NCI-H2107 treated with DMSO at 0.1 percent for 48 hours (cell line): Measurements from ENCODE around the gene BRINP3.

Experiments
- DNase-seq: peaks from one replicate; lab custom pipeline; 2025; ENCODE audit not compliant: unreplicated experiment; lab: John Stamatoyannopoulos, UW

Gene BRINP3

GRCh38 chr1:190453550-190453949, 24.1 kb downstream of the BRINP3 start:
- DNase-seq, result no peak

GRCh38 chr1:190452272-190452848, 25.3 kb downstream of the BRINP3 start:
- no peak for DNase-seq

DNA sequence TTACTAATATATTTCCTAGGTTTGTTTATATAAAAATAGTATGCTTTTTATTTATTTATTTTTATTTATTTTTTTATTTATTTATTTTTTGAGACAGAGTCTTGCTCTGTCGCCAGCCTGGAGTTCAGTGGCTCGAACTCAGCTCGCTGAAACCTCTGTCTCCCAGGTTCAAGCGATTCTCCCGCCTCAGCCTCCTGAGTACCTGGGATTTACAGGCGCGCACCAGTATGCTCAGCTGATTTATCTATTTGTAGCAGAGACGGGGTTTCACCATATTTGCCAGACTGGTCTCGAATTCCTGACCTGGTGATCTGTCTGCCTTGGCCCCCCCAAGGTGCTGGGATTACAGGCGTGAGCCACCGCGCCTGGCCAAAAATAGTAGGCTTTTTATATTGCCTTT, 33.2 kb downstream of the BRINP3 start:
- DNase-seq, result no peak

- no peak for DNase-seq
These were observed 38.2 kb downstream of the BRINP3 start for GRCh38 chr1:190439447-190439846.

- DNase-seq, result no peak
These were observed 41.0 kb downstream of the BRINP3 start for GRCh38 chr1:190436615-190437014.

DNA sequence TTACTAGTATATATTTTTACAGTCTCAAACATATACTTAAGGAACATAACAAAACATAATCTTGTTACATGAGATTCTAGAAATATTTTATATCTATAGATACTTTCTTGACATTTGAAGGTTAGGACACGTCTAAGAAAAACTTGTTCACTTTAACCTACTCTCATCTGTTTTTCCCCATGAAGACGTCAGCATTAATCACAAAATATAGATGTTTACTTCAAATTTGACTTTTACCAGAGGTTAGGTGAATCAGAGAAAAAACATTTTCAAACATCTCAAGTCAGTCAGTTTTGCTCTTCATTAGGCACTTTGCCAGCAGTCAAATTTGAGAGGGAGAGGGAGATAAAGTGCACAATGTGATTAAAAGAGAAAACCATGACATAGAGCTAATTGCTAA, 47.7 kb downstream of the BRINP3 start:
- DNase-seq, result no peak

- DNase-seq, result no peak
These were observed 48.5 kb downstream of the BRINP3 start for GRCh38 chr1:190429141-190429540.

GRCh38 chr1:190416239-190416638, 61.4 kb downstream of the BRINP3 start:
- no peak for DNase-seq

- no peak for DNase-seq
These were observed 64.5 kb downstream of the BRINP3 start for GRCh38 chr1:190413142-190413541.

DNA sequence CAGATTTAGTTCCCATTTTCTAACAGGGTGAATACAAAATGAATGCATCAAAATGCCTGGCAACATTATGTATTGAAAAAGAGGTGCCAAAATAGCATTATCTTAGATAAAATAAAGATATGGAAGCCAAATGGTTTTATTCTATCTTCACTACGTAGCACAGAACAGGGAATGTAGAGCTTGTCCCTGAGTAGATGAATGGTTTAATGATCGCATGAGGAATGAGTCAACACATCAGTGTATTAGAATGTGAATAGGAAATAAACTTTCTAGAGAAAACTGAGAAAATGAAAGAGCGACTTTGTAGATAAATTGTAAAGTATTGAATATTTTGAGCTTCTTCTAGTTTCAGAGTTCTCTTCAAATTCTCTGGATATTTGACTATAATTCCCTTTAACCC, 74.3 kb downstream of the BRINP3 start:
- no peak for DNase-seq

DNA sequence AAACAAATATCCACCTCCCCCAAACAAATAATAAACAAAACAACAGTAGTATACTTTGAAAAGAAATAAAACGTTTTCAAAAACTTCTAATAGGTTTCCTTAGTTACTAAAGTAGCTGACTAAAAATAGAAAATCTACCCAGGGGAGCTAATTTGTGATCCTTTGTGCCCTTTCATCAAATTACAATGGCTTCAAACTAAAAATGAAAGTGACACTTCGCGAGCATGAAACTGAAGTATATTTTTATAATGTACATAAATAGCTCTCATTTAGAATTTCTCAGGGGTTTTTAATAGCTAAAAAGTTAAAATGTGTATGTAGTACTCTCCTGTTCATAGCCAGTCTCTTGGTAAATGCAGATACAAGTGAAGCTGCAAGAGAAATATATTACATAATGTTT, 78.4 kb downstream of the BRINP3 start:
- no peak for DNase-seq

- no peak for DNase-seq
These were observed 86.1 kb downstream of the BRINP3 start for GRCh38 chr1:190391582-190391981.

DNA sequence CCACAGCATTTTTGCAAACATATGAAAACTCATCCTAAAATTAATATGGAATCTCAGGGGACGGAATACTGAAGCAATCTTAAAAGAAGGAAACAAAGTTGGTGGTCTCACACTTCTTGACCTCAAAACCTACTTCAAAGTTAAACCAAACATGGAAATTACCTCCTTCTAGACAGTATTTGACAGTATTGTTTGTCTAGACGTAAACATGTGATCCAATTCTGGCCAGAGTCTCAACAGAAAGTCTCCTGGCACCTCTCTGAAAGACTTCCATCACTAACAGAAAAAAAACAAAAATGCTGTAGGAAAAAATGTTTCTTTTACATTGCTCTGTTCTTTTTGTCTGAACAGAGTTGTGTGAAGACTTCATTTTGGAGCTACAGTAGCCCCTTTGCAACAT, 99.7 kb downstream of the BRINP3 start:
- DNase-seq, result no peak

DNA sequence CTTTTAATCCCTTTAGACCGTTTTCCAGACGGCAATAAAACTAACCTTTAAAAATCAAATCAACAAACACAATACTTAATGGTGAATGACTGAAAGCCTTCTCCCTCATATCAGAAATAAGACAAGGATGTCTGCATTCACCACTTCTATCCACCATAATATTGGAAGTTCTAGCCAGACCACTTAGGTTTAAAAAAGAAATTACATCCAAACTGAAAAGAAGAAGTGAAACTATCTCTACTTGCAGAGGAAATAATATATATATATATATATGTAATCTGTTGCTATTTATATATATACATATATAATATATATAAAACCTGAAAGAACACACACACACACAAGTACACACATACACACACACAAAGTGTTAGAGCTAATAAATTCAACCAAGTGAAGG, 100.4 kb downstream of the BRINP3 start:
- no peak for DNase-seq

GRCh38 chr1:190376044-190376443, 101.6 kb downstream of the BRINP3 start:
- DNase-seq, result no peak

DNA sequence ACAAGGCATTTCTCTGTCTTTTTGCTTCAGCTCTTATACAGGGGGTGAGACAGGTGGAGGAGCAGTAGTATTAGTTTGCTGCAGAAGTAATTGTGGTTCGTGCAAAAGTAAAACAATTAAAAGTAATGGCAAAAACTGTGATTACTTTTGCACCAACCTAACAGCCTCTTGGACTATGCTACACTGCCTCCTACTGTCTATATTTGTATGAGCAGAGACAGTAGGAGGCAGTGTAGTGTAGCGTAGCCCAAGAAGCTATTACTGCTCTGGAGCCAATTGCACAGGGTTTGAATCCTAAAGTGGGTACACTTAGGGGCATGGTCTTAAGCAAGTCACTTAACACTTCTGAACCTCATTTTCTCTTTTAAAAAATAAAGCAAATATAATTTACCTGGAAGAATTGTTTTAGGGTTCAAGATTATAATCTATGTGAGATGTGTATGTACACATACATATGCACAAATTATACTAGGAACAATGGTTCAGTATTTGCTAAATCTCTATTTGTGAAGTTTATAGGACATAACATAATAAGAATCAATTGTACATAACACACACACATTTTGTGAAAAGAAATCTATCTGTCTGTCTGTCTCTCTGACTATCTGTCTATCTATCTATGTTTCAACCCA, 103.8 kb downstream of the BRINP3 start:
- DNase-seq, result no peak

- DNase-seq, result no peak
These were observed 110.5 kb downstream of the BRINP3 start for GRCh38 chr1:190367200-190367599.

- DNase-seq, result no peak
These were observed 112.4 kb downstream of the BRINP3 start for GRCh38 chr1:190365283-190365682.

DNA sequence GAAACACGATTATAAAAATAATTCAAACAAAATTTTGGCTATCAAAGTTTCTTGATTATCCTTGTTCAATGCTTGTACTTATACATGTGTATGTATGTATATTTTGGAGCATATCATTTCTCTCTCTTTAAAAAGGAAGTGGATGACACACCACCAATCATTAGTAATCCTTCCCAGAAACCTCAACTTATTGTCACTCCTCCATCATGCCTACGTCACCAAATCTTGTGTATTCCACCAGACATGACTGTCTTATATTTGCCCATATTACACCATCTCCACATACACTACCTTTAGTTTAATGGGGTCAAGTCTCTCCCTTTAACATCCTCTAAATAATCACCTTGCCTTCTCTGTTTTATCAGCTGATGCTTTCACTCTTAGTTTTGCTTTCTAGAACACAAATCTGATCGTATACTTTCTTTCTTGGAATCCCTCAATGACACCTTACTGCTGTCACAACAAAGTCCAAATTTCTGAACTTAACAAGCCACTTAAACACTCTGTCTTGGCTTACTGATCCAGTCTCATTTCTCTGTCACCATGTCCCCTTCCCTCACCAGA, 124.0 kb downstream of the BRINP3 start:
- DNase-seq, result no peak

- no peak for DNase-seq
These were observed 133.2 kb downstream of the BRINP3 start for GRCh38 chr1:190344454-190344853.

DNA sequence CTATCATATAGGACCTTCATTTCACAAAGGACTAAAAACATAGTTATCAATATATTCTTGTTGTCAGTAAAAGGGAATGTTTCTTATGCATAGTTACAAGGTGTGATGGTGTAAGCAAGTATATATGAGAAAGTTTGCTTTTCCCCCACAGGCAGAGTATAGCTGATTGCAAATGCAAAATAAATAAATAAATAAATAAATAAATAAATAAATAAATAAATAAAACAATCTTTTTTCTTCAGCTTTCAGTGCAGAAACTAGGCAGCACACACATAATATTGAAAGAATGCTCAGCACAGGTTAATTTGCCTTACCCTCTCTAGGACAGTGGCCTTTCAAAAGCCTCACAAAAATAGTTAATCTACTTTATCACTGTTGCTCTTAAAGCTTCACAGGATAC, 138.8 kb downstream of the BRINP3 start:
- no peak for DNase-seq

DNA sequence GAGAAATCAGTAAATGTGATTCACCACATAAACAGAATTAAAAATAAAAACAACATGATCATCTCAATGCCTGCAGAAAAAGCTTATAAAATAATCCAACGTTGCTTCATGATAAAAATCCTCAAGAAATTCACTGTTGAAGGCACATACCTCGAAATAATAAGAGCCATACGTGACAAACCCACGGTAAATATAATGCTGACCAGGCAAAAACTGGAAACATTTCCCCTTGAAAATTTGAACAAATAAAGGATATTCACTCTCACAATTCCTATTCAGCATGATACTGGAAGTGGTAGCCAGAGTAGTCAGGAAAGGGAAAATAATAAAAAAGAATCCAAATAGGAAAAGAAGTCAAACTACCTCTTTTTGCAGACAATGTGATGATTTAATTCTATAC, 148.8 kb downstream of the BRINP3 start:
- DNase-seq, result no peak

DNA sequence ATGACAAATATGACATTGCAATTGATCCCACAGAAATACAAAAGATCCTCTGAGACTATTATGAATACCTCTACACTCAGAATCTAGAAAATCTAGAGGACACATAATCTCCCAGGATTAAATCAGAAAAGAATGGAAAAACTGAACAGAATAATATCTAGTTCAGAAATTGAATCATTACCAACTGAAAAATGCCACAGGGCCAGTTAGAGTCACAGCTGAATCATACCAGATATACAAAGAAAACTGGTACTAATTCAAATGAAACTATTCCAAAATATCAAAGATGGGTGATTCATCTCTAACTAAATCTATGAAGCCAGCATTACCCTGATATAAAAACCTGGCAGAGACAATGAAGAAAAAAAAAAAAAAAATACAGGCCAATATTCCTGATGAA, 149.3 kb downstream of the BRINP3 start:
- no peak for DNase-seq
